ENCODE results near the gene ST6GALNAC3. TPM values are rescaled to one million over a fixed set of nuclear protein-coding genes. Genes with fewer than 3 reads are reported as not detected.
"Not testable (repeated sequence)": the region's sequence is repeated elsewhere in the genome, so short reads cannot be mapped to it uniquely, and the experiment has no call there.

Gene ST6GALNAC3
- total RNA-seq, 2 donors from 2014 or later = 0.28 TPM; not detected in 1

GRCh38 chr1:76336931-76337371 is 262.4 kb downstream of the ST6GALNAC3 start:
- Mint-ChIP-seq H3K36me3 (no peaks in the 10 kb centered on the region), H3K9me3 (peaks cover 2% of the 10 kb centered on the region), H3K27me3 (peaks cover 0 to 8% of the 10 kb centered on the region in 2 donors), H3K27ac (no peak overlapping the region), H3K4me3 (no peak overlapping the region), H3K4me1 (ENCODE audit: low read depth in 2 of 2) (no peaks in the 10 kb centered on the region)
- DNase-seq (ENCODE audit: low spot score) = no peak
- ATAC-seq = no peak

- ATAC-seq = no peak
Measured at GRCh38 chr1:76337542-76338219, 263.1 kb downstream of the ST6GALNAC3 start.

GRCh38 chr1:76340056-76340455 is 265.5 kb downstream of the ST6GALNAC3 start:
- Mint-ChIP-seq H3K27ac (no peak overlapping the region), H3K4me3 (no peak overlapping the region), H3K36me3 (no peaks in the 10 kb centered on the region)

More at GRCh38 chr1:76337542-76338219, 263.1 kb downstream of the ST6GALNAC3 start:
- Mint-ChIP-seq H3K4me3 (no peak overlapping the region), H3K27me3 (peaks cover 0 to 8% of the 10 kb centered on the region in 2 donors), H3K9me3 (peaks cover 3% of the 10 kb centered on the region), H3K27ac (no peak overlapping the region), H3K4me1 (ENCODE audit: low read depth in 2 of 2) (no peaks in the 10 kb centered on the region), H3K36me3 (no peaks in the 10 kb centered on the region)
- DNase-seq (ENCODE audit: low spot score) = no peak

GRCh38 chr1:76341816-76342215 is 267.3 kb downstream of the ST6GALNAC3 start:
- not testable (repeated sequence) for DNase-seq (ENCODE audit: low spot score); H3K4me3 Mint-ChIP-seq; H3K36me3 Mint-ChIP-seq; H3K27ac Mint-ChIP-seq; H3K27me3 Mint-ChIP-seq; H3K9me3 Mint-ChIP-seq; H3K4me1 Mint-ChIP-seq (ENCODE audit: low read depth in 2 of 2); ATAC-seq

More at GRCh38 chr1:76340056-76340455, 265.5 kb downstream of the ST6GALNAC3 start:
- ATAC-seq (no peak), DNase-seq (ENCODE audit: low spot score) (no peak)
- no peaks in the 10 kb centered on the region for H3K4me1 Mint-ChIP-seq (ENCODE audit: low read depth in 2 of 2)
- peaks cover 3% of the 10 kb centered on the region for H3K9me3 Mint-ChIP-seq
- H3K27me3 Mint-ChIP-seq = peaks cover 0 to 8% of the 10 kb centered on the region in 2 donors

GRCh38 chr1:76343356-76343755 is 268.8 kb downstream of the ST6GALNAC3 start:
- Mint-ChIP-seq H3K27ac (no peak overlapping the region), H3K9me3 (peaks cover 3% of the 10 kb centered on the region), H3K4me1 (ENCODE audit: low read depth in 2 of 2) (no peaks in the 10 kb centered on the region), H3K4me3 (no peak overlapping the region), H3K36me3 (no peaks in the 10 kb centered on the region), H3K27me3 (peaks cover 0 to 8% of the 10 kb centered on the region in 2 donors)
- DNase-seq (ENCODE audit: low spot score) (no peak), ATAC-seq (no peak)

GRCh38 chr1:76351655-76352054 is 277.1 kb downstream of the ST6GALNAC3 start:
- no peak for ATAC-seq
- peaks cover 0 to 10% of the 10 kb centered on the region in 2 donors for H3K27me3 Mint-ChIP-seq

GRCh38 chr1:76352741-76353435 is 278.3 kb downstream of the ST6GALNAC3 start:
- DNase-seq (ENCODE audit: low spot score) (no peak), ATAC-seq (no peak)
- Mint-ChIP-seq H3K27me3 (peaks cover 2 to 11% of the 10 kb centered on the region in 2 donors), H3K36me3 (no peaks in the 10 kb centered on the region), H3K9me3 (peaks cover 8% of the 10 kb centered on the region), H3K4me3 (no peak overlapping the region), H3K4me1 (ENCODE audit: low read depth in 2 of 2) (no peaks in the 10 kb centered on the region), H3K27ac (no peak overlapping the region)

More at GRCh38 chr1:76351655-76352054, 277.1 kb downstream of the ST6GALNAC3 start:
- H3K4me1 Mint-ChIP-seq (ENCODE audit: low read depth in 2 of 2) = no peaks in the 10 kb centered on the region
- no peak overlapping the region for H3K27ac Mint-ChIP-seq
- no peak overlapping the region for H3K4me3 Mint-ChIP-seq
- H3K9me3 Mint-ChIP-seq = peaks cover 5% of the 10 kb centered on the region
- no peaks in the 10 kb centered on the region for H3K36me3 Mint-ChIP-seq
- no peak for DNase-seq (ENCODE audit: low spot score)

GRCh38 chr1:76354236-76354635 is 279.7 kb downstream of the ST6GALNAC3 start:
- Mint-ChIP-seq H3K9me3 (peaks cover 12% of the 10 kb centered on the region), H3K4me3 (no peak overlapping the region), H3K4me1 (ENCODE audit: low read depth in 2 of 2) (no peaks in the 10 kb centered on the region), H3K27ac (no peak overlapping the region), H3K27me3 (peaks cover 2 to 22% of the 10 kb centered on the region in 2 donors), H3K36me3 (no peaks in the 10 kb centered on the region)
- no peak for DNase-seq (ENCODE audit: low spot score)
- no peak for ATAC-seq

- H3K27ac Mint-ChIP-seq = no peak overlapping the region
- no peaks in the 10 kb centered on the region for H3K4me1 Mint-ChIP-seq (ENCODE audit: low read depth in 2 of 2)
- peaks cover 3% of the 10 kb centered on the region for H3K9me3 Mint-ChIP-seq
- no peaks in the 10 kb centered on the region for H3K36me3 Mint-ChIP-seq
- ATAC-seq (no peak), DNase-seq (ENCODE audit: low spot score) (no peak)
- peaks cover 0 to 3% of the 10 kb centered on the region in 2 donors for H3K27me3 Mint-ChIP-seq
- no peak overlapping the region for H3K4me3 Mint-ChIP-seq
Measured at GRCh38 chr1:76366726-76367125, 292.2 kb downstream of the ST6GALNAC3 start.

- ATAC-seq (no peak), DNase-seq (ENCODE audit: low spot score) (no peak)
- Mint-ChIP-seq H3K36me3 (no peaks in the 10 kb centered on the region), H3K27me3 (peaks cover 0 to 3% of the 10 kb centered on the region in 2 donors), H3K4me1 (ENCODE audit: low read depth in 2 of 2) (no peaks in the 10 kb centered on the region), H3K9me3 (peaks cover 3% of the 10 kb centered on the region), H3K27ac (no peak overlapping the region), H3K4me3 (no peak overlapping the region)
Measured at GRCh38 chr1:76371941-76372340, 297.4 kb downstream of the ST6GALNAC3 start.

GRCh38 chr1:76374086-76374485 is 299.5 kb downstream of the ST6GALNAC3 start:
- Mint-ChIP-seq H3K36me3 (no peaks in the 10 kb centered on the region), H3K9me3 (peaks cover 7% of the 10 kb centered on the region), H3K27me3 (peaks cover 0 to 2% of the 10 kb centered on the region in 2 donors), H3K27ac (no peak overlapping the region), H3K4me3 (no peak overlapping the region), H3K4me1 (ENCODE audit: low read depth in 2 of 2) (no peaks in the 10 kb centered on the region)
- ATAC-seq (no peak), DNase-seq (ENCODE audit: low spot score) (no peak)

GRCh38 chr1:76377247-76377646 is 302.7 kb downstream of the ST6GALNAC3 start:
- no peaks in the 10 kb centered on the region for H3K27me3 Mint-ChIP-seq
- ATAC-seq (no peak), DNase-seq (ENCODE audit: low spot score) (no peak)
- peaks cover 10% of the 10 kb centered on the region for H3K9me3 Mint-ChIP-seq
- no peak overlapping the region for H3K4me3 Mint-ChIP-seq
- no peaks in the 10 kb centered on the region for H3K4me1 Mint-ChIP-seq (ENCODE audit: low read depth in 2 of 2)
- no peak overlapping the region for H3K27ac Mint-ChIP-seq
- no peaks in the 10 kb centered on the region for H3K36me3 Mint-ChIP-seq

GRCh38 chr1:76379506-76379905 is 305.0 kb downstream of the ST6GALNAC3 start:
- Mint-ChIP-seq H3K4me1 (ENCODE audit: low read depth in 2 of 2) (no peaks in the 10 kb centered on the region), H3K27me3 (no peaks in the 10 kb centered on the region), H3K27ac (no peak overlapping the region), H3K36me3 (no peaks in the 10 kb centered on the region), H3K9me3 (peaks cover 10% of the 10 kb centered on the region), H3K4me3 (no peak overlapping the region)
- ATAC-seq (no peak), DNase-seq (ENCODE audit: low spot score) (no peak)

GRCh38 chr1:76381450-76382097 is 307.0 kb downstream of the ST6GALNAC3 start:
- no peaks in the 10 kb centered on the region for H3K27me3 Mint-ChIP-seq
- no peak overlapping the region for H3K27ac Mint-ChIP-seq
- H3K4me1 Mint-ChIP-seq (ENCODE audit: low read depth in 2 of 2) = no peaks in the 10 kb centered on the region
- peaks cover 7% of the 10 kb centered on the region for H3K9me3 Mint-ChIP-seq
- ATAC-seq (no peak), DNase-seq (ENCODE audit: low spot score) (no peak)
- H3K4me3 Mint-ChIP-seq = no peak overlapping the region
- no peaks in the 10 kb centered on the region for H3K36me3 Mint-ChIP-seq
